Fibroblast of lung (primary cell): ENCODE results near the gene SARM1. TPM values are rescaled to one million over a fixed set of nuclear protein-coding genes. Genes with fewer than 3 reads are reported as not detected.

ENCODE experiments used
- DNase-seq, 2 donors: peaks; one replicate each; pipeline versions ENCODE4 v3.0.0 to v3.0.0-alpha.2; 2010; ENCODE audit warnings: low read depth in 2 of 2
- H2AFZ ChIP-seq: 2 replicates; pipeline ENCODE4 v1.5.1; 2012; ENCODE audit warnings: low read length, control low read depth, inconsistent platforms
- H3K27ac ChIP-seq: 2 replicates; pipeline ENCODE4 v1.5.1; 2011; ENCODE audit warnings: low read length, control low read depth; ENCODE audit not compliant: insufficient read depth
- H3K27me3 ChIP-seq: 2 replicates; pipeline ENCODE4 v1.5.1; 2011; ENCODE audit warnings: mild to moderate bottlenecking, low read length; ENCODE audit not compliant: control insufficient read depth, insufficient read depth
- H3K36me3 ChIP-seq: 2 replicates; pipeline ENCODE4 v1.5.1; 2011; ENCODE audit warnings: low read length; ENCODE audit not compliant: control insufficient read depth, insufficient read depth
- H3K4me1 ChIP-seq: 2 replicates; pipeline ENCODE4 v1.5.1; 2011; ENCODE audit warnings: low read length; ENCODE audit not compliant: control insufficient read depth, insufficient read depth; ENCODE audit errors: extremely low read depth
- H3K4me2 ChIP-seq: 2 replicates; pipeline ENCODE4 v1.5.1; 2011; ENCODE audit warnings: low read length, control low read depth; ENCODE audit not compliant: insufficient read depth; ENCODE audit errors: extremely low read depth
- H3K4me3 ChIP-seq, 4 experiments: fragments of 200-600 bp in 1 of 4; sonication (generic) in 1 of 4; replicated peaks in 1 of 4; 2 replicates each; pipeline ENCODE4 v1.5.1; 2011 to 2016; ENCODE audit warnings: low read length in 4 of 4, low read depth in 3 of 4, mild to moderate bottlenecking in 3 of 4, control low read depth in 2 of 4, inconsistent platforms in 1 of 4, mixed read lengths in 1 of 4; ENCODE audit not compliant: insufficient read depth in 1 of 4; ENCODE audit errors: control extremely low read depth in 1 of 4
- H3K79me2 ChIP-seq: 2 replicates; pipeline ENCODE4 v1.5.1; 2012; ENCODE audit warnings: mild to moderate bottlenecking, low read length, inconsistent platforms; ENCODE audit not compliant: control insufficient read depth, insufficient read depth
- H3K9ac ChIP-seq: 2 replicates; pipeline ENCODE4 v1.5.1; 2011; ENCODE audit warnings: mild to moderate bottlenecking, low read length, control low read depth; ENCODE audit not compliant: insufficient read depth
- H3K9me3 ChIP-seq: 2 replicates; pipeline ENCODE4 v1.5.1; 2012; ENCODE audit warnings: low read depth, low read length; ENCODE audit not compliant: control insufficient read depth, insufficient read depth
- H4K20me1 ChIP-seq: 2 replicates; pipeline ENCODE4 v1.5.1; 2011; ENCODE audit warnings: low read length; ENCODE audit not compliant: control insufficient read depth, insufficient read depth; ENCODE audit errors: extremely low read depth
- CTCF ChIP-seq, 2 donors: IDR thresholded peaks in 1 of 2; conservative IDR thresholded peaks in 1 of 2; 1 replicate in 1 of 2; 2 replicates in 1 of 2; pipeline ENCODE4 v1.5.1; 2011 to 2012; ENCODE audit warnings: low read length in 2 of 2, control low read depth in 1 of 2, inconsistent platforms in 1 of 2, low read depth in 1 of 2, mild to moderate bottlenecking in 1 of 2
- EZH2 ChIP-seq: IDR thresholded peaks from 2 replicates; pipeline ENCODE4 v1.5.1; 2012; ENCODE audit warnings: low read length, control low read depth, mild to moderate bottlenecking; ENCODE audit errors: missing control alignments
- polyA plus RNA-seq, 2 donors: library from polyadenylated mRNA; depleted of rRNA in 1 of 2; stranded (reverse) in 1 of 2; unstranded in 1 of 2; fragments of >200 nt; gene quantifications; 2 replicates each; pipeline ENCODE4 v1.2.1, GENCODE V29; 2011 to 2012; ENCODE audit warnings: missing spikeins in 1 of 2
- total RNA-seq: library from RNA; depleted of rRNA; stranded (reverse); fragments of >200 nt; gene quantifications from 2 replicates; pipeline ENCODE4 v1.2.1, GENCODE V29; 2014

SARM1 gene
- total and polyA plus RNA-seq, 2 donors (not counting 1 experiment from before 2014, with no cell fraction given): 3.1 to 10.8 TPM

- no peak overlapping the region for H3K4me3 ChIP-seq
- H3K36me3 ChIP-seq: no peaks in the 10 kb centered on the region
- DNase-seq: no peak
Measured at GRCh38 chr17:28368306-28368831, 3.1 kb upstream of the SARM1 start.

GRCh38 chr17:28368915-28369683 lies 2.4 kb upstream of the SARM1 start:
- DNase-seq: no peak
- no peak overlapping the region for H3K27ac ChIP-seq
- H4K20me1 ChIP-seq: no peaks in the 10 kb centered on the region
- peaks cover 4% of the 10 kb centered on the region for H3K79me2 ChIP-seq
- no peak overlapping the region for H3K4me3 ChIP-seq
- no peaks in the 10 kb centered on the region for H3K36me3 ChIP-seq
- TF ChIP-seq CTCF (conservative IDR thresholded peaks at IDR 0.05 in 1 of 2, IDR thresholded peaks at IDR 0.05 in 1 of 2; ENCODE audit: low read depth in 1 of 2, low read length in 2 of 2): no peak
- no peak for TF ChIP-seq EZH2
- H3K4me1 ChIP-seq: peaks cover 9% of the 10 kb centered on the region
- no peak overlapping the region for H3K4me2 ChIP-seq
- no peak overlapping the region for H2AFZ ChIP-seq
- H3K27me3 ChIP-seq: no peaks in the 10 kb centered on the region
- H3K9me3 ChIP-seq: no peaks in the 10 kb centered on the region
- no peak overlapping the region for H3K9ac ChIP-seq

More at GRCh38 chr17:28368306-28368831, 3.1 kb upstream of the SARM1 start:
- Histone ChIP-seq H3K9ac (no peak overlapping the region), H2AFZ (no peak overlapping the region), H4K20me1 (no peaks in the 10 kb centered on the region), H3K4me2 (no peak overlapping the region), H3K4me1 (peaks cover 9% of the 10 kb centered on the region), H3K27me3 (no peaks in the 10 kb centered on the region), H3K9me3 (no peaks in the 10 kb centered on the region), H3K27ac (no peak overlapping the region), H3K79me2 (peaks cover 2% of the 10 kb centered on the region)
- TF ChIP-seq EZH2 (no peak), CTCF (conservative IDR thresholded peaks at IDR 0.05 in 1 of 2, IDR thresholded peaks at IDR 0.05 in 1 of 2; ENCODE audit: low read depth in 1 of 2, low read length in 2 of 2) (no peak)

GRCh38 chr17:28369684-28370034 lies 1.8 kb upstream of the SARM1 start:
- DNase-seq: no peak
- H3K36me3 ChIP-seq: no peaks in the 10 kb centered on the region

More at GRCh38 chr17:28369684-28370034, 1.8 kb upstream of the SARM1 start:
- H3K4me2 ChIP-seq: no peak overlapping the region
- H3K4me1 ChIP-seq: peaks cover 9% of the 10 kb centered on the region
- no peaks in the 10 kb centered on the region for H4K20me1 ChIP-seq
- no peak overlapping the region for H3K4me3 ChIP-seq
- H3K27me3 ChIP-seq: no peaks in the 10 kb centered on the region
- no peak overlapping the region for H3K27ac ChIP-seq
- H2AFZ ChIP-seq: no peak overlapping the region
- peaks cover 4% of the 10 kb centered on the region for H3K79me2 ChIP-seq
- H3K9me3 ChIP-seq: no peaks in the 10 kb centered on the region
- no peak overlapping the region for H3K9ac ChIP-seq
- TF ChIP-seq EZH2 (no peak), CTCF (conservative IDR thresholded peaks at IDR 0.05 in 1 of 2, IDR thresholded peaks at IDR 0.05 in 1 of 2; ENCODE audit: low read depth in 1 of 2, low read length in 2 of 2) (no peak)
